ENCODE data around the gene IL17RA.
A peak's percentile ranks its signal among the peaks of the same experiment; 100 is the strongest.
"Not testable (repeated sequence)": the region's sequence is repeated elsewhere in the genome, so short reads cannot be mapped to it uniquely, and the experiment has no call there.

The IL17RA gene

GRCh38 chr22:17131686-17132085 lies 46.9 kb downstream of the IL17RA start:
- Mint-ChIP-seq H3K4me1 (ENCODE audit: low read depth) (peaks cover 14% of the 10 kb centered on the region), H3K36me3 (ENCODE audit: low read depth) (peaks cover 15% of the 10 kb centered on the region), H3K27me3 (no peaks in the 10 kb centered on the region), H3K9me3 (no peaks in the 10 kb centered on the region), H3K27ac (no peak overlapping the region), H3K4me3 (no peak overlapping the region)
- intact Hi-C loops (cut with micrococcal nuclease): no loop called here

GRCh38 chr22:17132112-17132511 lies 47.3 kb downstream of the IL17RA start:
- peaks cover 18% of the 10 kb centered on the region for H3K4me1 Mint-ChIP-seq (ENCODE audit: low read depth)
- H3K27ac Mint-ChIP-seq: no peak overlapping the region
- peaks cover 19% of the 10 kb centered on the region for H3K36me3 Mint-ChIP-seq (ENCODE audit: low read depth)
- H3K9me3 Mint-ChIP-seq: no peaks in the 10 kb centered on the region
- no peaks in the 10 kb centered on the region for H3K27me3 Mint-ChIP-seq
- intact Hi-C loops (cut with micrococcal nuclease): no loop called here
- no peak overlapping the region for H3K4me3 Mint-ChIP-seq

- H3K27ac Mint-ChIP-seq: no peak overlapping the region
- no peaks in the 10 kb centered on the region for H3K27me3 Mint-ChIP-seq
- H3K4me3 Mint-ChIP-seq: no peak overlapping the region
- peaks cover 20% of the 10 kb centered on the region for H3K4me1 Mint-ChIP-seq (ENCODE audit: low read depth)
- no peaks in the 10 kb centered on the region for H3K9me3 Mint-ChIP-seq
- H3K36me3 Mint-ChIP-seq (ENCODE audit: low read depth): peaks cover 29% of the 10 kb centered on the region
- intact Hi-C loops (cut with micrococcal nuclease): no loop called here
Observed at GRCh38 chr22:17133137-17133536, 48.3 kb downstream of the IL17RA start.

- Mint-ChIP-seq H3K36me3 (ENCODE audit: low read depth) (peaks cover 50% of the 10 kb centered on the region), H3K27me3 (no peaks in the 10 kb centered on the region), H3K4me3 (no peak overlapping the region), H3K4me1 (ENCODE audit: low read depth) (peaks cover 16% of the 10 kb centered on the region), H3K27ac (no peak overlapping the region), H3K9me3 (no peaks in the 10 kb centered on the region)
- intact Hi-C loops (cut with micrococcal nuclease): no loop called here
Observed at GRCh38 chr22:17135153-17135760, 50.5 kb downstream of the IL17RA start.

GRCh38 chr22:17137170-17137569 lies 52.4 kb downstream of the IL17RA start:
- no peak overlapping the region for H3K27ac Mint-ChIP-seq
- intact Hi-C loops (cut with micrococcal nuclease): no loop called here
- no peak overlapping the region for H3K4me3 Mint-ChIP-seq
- peaks cover 15% of the 10 kb centered on the region for H3K4me1 Mint-ChIP-seq (ENCODE audit: low read depth)
- H3K9me3 Mint-ChIP-seq: no peaks in the 10 kb centered on the region
- no peaks in the 10 kb centered on the region for H3K27me3 Mint-ChIP-seq
- H3K36me3 Mint-ChIP-seq (ENCODE audit: low read depth): peaks cover 70% of the 10 kb centered on the region

GRCh38 chr22:17137861-17138425 lies 53.1 kb downstream of the IL17RA start:
- peaks cover 77% of the 10 kb centered on the region for H3K36me3 Mint-ChIP-seq (ENCODE audit: low read depth)
- no peak overlapping the region for H3K27ac Mint-ChIP-seq
- intact Hi-C loops (cut with micrococcal nuclease): no loop called here
- H3K27me3 Mint-ChIP-seq: no peaks in the 10 kb centered on the region
- no peaks in the 10 kb centered on the region for H3K9me3 Mint-ChIP-seq
- peaks cover 15% of the 10 kb centered on the region for H3K4me1 Mint-ChIP-seq (ENCODE audit: low read depth)
- no peak overlapping the region for H3K4me3 Mint-ChIP-seq

- Mint-ChIP-seq H3K9me3 (no peaks in the 10 kb centered on the region), H3K27ac (no peak overlapping the region), H3K36me3 (ENCODE audit: low read depth) (peaks cover 83% of the 10 kb centered on the region), H3K4me1 (ENCODE audit: low read depth) (peaks cover 15% of the 10 kb centered on the region), H3K27me3 (no peaks in the 10 kb centered on the region), H3K4me3 (no peak overlapping the region)
- intact Hi-C loops (cut with micrococcal nuclease): no loop called here
Observed at GRCh38 chr22:17138513-17138912, 53.7 kb downstream of the IL17RA start.

GRCh38 chr22:17140022-17140421 lies 55.2 kb downstream of the IL17RA start:
- Mint-ChIP-seq H3K36me3 (ENCODE audit: low read depth) (peaks cover 94% of the 10 kb centered on the region), H3K27me3 (no peaks in the 10 kb centered on the region), H3K4me1 (ENCODE audit: low read depth) (peaks cover 15% of the 10 kb centered on the region), H3K27ac (no peak overlapping the region), H3K4me3 (no peak overlapping the region), H3K9me3 (no peaks in the 10 kb centered on the region)
- intact Hi-C loops (cut with micrococcal nuclease): no loop called here

- Mint-ChIP-seq H3K27ac (peak overlapping the region; percentile 28), H3K27me3 (no peaks in the 10 kb centered on the region), H3K36me3 (ENCODE audit: low read depth) (peaks cover 96% of the 10 kb centered on the region), H3K4me1 (ENCODE audit: low read depth) (peaks cover 15% of the 10 kb centered on the region), H3K4me3 (no peak overlapping the region), H3K9me3 (no peaks in the 10 kb centered on the region)
- intact Hi-C loops (cut with micrococcal nuclease): no loop called here
Observed at GRCh38 chr22:17140826-17141766, 56.3 kb downstream of the IL17RA start.

- Mint-ChIP-seq H3K9me3 (no peaks in the 10 kb centered on the region), H3K27ac (no peak overlapping the region), H3K4me3 (no peak overlapping the region), H3K27me3 (no peaks in the 10 kb centered on the region), H3K36me3 (ENCODE audit: low read depth) (peaks cover 95% of the 10 kb centered on the region), H3K4me1 (ENCODE audit: low read depth) (peaks cover 8% of the 10 kb centered on the region)
- intact Hi-C loops (cut with micrococcal nuclease): no loop called here
Observed at GRCh38 chr22:17143101-17143500, 58.3 kb downstream of the IL17RA start.

- Mint-ChIP-seq H3K27ac (no peak overlapping the region), H3K9me3 (no peaks in the 10 kb centered on the region), H3K4me1 (ENCODE audit: low read depth) (peaks cover 8% of the 10 kb centered on the region), H3K27me3 (no peaks in the 10 kb centered on the region), H3K36me3 (ENCODE audit: low read depth) (peaks cover 95% of the 10 kb centered on the region), H3K4me3 (no peak overlapping the region)
- intact Hi-C loops (cut with micrococcal nuclease): no loop called here
Observed at GRCh38 chr22:17143826-17144225, 59.0 kb downstream of the IL17RA start.

GRCh38 chr22:17145021-17145680 lies 60.4 kb downstream of the IL17RA start:
- Mint-ChIP-seq H3K36me3 (ENCODE audit: low read depth) (peaks cover 87% of the 10 kb centered on the region), H3K9me3 (no peaks in the 10 kb centered on the region), H3K27ac (no peak overlapping the region), H3K4me3 (no peak overlapping the region), H3K27me3 (no peaks in the 10 kb centered on the region), H3K4me1 (ENCODE audit: low read depth) (peaks cover 13% of the 10 kb centered on the region)
- intact Hi-C loops (cut with micrococcal nuclease): no loop called here

GRCh38 chr22:17147458-17147857 lies 62.7 kb downstream of the IL17RA start:
- Mint-ChIP-seq H3K4me1 (ENCODE audit: low read depth) (peaks cover 17% of the 10 kb centered on the region), H3K36me3 (ENCODE audit: low read depth) (peaks cover 71% of the 10 kb centered on the region)
- H3K4me3 Mint-ChIP-seq; H3K27ac Mint-ChIP-seq; H3K9me3 Mint-ChIP-seq; H3K27me3 Mint-ChIP-seq; intact Hi-C loops (cut with micrococcal nuclease): not testable (repeated sequence)

All from dendritic cell treated with granulocyte-macrophage colony-stimulating factor and Interleukin-4, amounts not matched to agents 40 ng/mL and 50 ng/mL, for 4 days (primary cell).